HG03159 (cell line): ENCODE measurements around the gene USP53.
"Not testable (repeated sequence)": the region's sequence is repeated elsewhere in the genome, so short reads cannot be mapped to it uniquely, and the experiment has no call there.

Experiments used
- ATAC-seq: cut with Tn5 transposase; IDR thresholded peaks from one replicate; pipeline ENCODE4 v1.9.1; 2021; ENCODE audit warnings: mild to moderate bottlenecking, moderate library complexity; ENCODE audit not compliant: unreplicated experiment

The USP53 gene

GRCh38 chr4:119227690-119228089 is 15.2 kb downstream of the USP53 start:
- ATAC-seq, result no peak

DNA sequence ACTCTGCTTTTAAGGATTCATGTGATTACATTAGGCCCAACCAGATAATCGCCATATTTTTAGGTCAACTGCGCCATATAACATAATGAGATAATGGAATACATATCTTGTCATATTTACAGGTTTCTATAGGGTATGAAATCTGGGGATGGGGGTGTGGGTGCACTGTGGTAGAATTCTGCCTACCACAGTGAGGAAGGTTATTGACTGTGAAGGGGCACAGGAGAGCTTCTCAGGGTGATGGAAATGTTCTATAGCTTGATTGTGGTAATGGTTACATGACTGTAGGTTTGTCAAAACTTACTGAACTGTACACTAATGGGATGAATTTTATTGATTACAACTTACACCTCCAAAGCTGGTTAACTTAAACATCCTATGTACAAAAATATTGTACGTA is 15.9 kb downstream of the USP53 start:
- ATAC-seq, result no peak

GRCh38 chr4:119229908-119230687 is 17.6 kb downstream of the USP53 start:
- no peak for ATAC-seq

DNA sequence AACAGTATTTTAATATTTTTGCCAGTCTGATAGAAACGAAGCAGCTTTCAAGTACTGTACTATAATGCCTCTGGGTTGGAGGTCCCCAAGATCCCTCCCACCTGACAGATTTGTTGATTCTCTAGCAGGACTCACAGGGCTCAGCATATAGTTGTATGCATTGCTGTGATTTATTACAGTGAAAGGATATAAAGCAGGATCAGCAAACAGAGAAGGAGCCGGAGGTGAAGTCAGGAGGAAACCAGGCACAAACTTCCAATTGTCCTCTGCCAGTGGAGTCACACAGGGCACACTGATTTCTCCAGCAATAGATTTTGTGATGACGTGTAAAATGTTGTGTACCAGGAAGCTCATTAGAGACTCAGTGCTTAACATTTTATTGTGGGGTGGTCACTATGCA is 19.0 kb downstream of the USP53 start:
- no peak for ATAC-seq

- no peak for ATAC-seq
Observed at GRCh38 chr4:119232286-119232685, 19.8 kb downstream of the USP53 start.

GRCh38 chr4:119233191-119233590 is 20.7 kb downstream of the USP53 start:
- no peak for ATAC-seq

- no peak for ATAC-seq
Observed at GRCh38 chr4:119233750-119234149, 21.2 kb downstream of the USP53 start.

- no peak for ATAC-seq
Observed at GRCh38 chr4:119237201-119237600, 24.7 kb downstream of the USP53 start.

GRCh38 chr4:119237642-119238041 is 25.1 kb downstream of the USP53 start:
- no peak for ATAC-seq

GRCh38 chr4:119238068-119238722 is 25.7 kb downstream of the USP53 start:
- ATAC-seq, result peak; percentile 97

DNA sequence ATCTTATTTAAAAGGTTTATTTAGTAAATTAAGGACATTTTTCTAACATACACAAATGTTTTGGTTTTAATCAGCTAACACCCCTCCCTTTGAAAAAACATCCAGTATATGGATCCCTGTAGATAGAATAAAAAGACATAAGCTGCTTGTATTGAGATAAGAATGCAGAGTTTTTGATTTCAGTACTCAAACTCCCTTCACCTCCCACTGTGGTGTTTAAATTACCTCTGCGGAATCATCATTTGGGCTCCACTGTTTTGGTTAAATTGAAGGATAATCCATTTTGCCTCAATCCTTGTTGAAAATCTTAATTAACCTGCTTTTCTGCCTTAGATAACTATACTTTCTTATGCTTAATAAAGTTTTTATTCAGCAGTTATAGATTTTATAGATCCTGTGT is 27.6 kb downstream of the USP53 start:
- ATAC-seq, result no peak

- no peak for ATAC-seq
Observed at GRCh38 chr4:119240568-119240967, 28.1 kb downstream of the USP53 start.

DNA sequence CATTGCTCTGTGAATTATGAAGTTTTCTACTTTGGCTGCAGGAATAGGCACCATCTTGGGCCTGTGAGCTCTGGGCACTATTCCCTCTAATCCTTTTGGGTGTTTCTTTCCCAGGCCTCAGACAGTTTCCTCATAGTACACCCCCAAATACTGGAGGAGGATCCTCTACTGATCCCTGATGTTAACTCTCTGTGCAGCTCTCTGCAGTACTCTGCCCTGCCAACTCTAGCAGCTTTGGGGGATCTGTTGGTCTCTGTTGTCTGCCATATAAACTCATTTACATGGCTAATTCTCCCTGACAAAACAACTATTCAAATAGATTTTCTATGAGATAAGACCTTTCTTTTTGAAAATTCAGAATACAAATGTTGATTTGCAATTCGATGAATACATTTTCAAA is 29.9 kb downstream of the USP53 start:
- ATAC-seq, result no peak

GRCh38 chr4:119243868-119244267 is 31.4 kb downstream of the USP53 start:
- ATAC-seq, result no peak

- ATAC-seq, result no peak
Observed at GRCh38 chr4:119244344-119244743, 31.8 kb downstream of the USP53 start.

DNA sequence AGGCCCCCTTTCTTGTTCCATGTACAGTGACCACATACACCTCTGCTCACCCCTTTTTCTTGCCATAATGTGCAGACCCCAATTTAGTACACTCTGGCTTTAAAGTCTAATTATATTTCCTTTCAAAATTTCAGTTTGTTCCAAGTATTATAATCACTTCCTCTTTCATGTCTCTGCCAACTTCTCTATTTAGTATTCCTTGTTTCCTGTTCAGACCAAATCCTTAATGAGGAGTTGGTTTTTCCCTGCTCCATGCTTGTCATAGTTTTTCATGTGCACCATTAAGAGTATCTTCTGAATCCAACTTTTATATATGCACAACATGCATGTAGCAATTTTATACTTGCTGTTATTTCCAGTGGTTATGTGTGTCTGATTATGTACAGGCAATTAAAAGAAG is 32.3 kb downstream of the USP53 start:
- ATAC-seq, result no peak

DNA sequence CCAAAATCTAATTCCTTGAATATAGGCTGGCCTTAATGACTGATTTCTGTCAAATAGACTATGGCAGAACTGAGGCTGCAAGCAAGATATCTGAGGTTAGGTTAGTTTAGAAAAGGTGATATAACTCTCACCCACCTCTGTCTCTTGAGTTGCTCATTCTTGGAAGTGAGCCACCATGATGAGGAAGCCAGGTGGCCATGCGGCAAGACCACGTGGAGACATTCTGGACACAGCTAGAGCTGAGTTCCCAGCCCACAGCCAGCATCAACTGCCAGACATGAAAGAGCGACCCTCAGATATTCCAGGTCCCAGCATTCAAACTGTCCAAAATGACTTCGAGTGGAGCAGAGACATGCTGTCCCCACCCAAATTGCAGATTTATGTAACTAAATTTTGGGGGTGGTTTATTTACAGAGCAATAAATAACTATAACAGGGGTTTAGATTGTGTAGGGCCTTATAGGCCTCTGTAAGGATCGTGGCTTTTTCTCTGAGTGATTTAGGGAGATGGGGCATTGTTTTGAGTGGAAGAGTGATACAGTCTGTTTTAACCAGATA is 33.7 kb downstream of the USP53 start:
- no peak for ATAC-seq

- not testable (repeated sequence) for ATAC-seq
Observed at GRCh38 chr4:119251037-119251436, 38.5 kb downstream of the USP53 start.

GRCh38 chr4:119255223-119255622 is 42.7 kb downstream of the USP53 start:
- ATAC-seq, result not testable (repeated sequence)

DNA sequence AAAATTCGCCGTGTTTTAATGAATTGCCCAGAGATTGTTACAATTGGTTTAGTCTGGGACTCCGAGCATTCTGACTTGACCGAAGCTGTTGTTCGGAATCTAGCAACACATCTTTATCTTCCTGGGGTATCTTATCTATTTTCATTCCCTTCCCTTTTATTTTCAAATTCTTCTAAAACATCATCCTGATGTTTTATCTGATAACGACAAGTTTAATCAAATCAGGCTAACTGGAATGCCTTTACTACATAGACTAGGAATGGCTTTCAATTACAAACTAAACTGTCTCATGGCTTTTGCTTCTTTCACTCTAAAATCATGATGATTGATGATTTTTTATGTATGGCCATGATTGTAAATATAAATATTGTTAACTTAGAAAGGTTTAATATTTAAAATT is 48.0 kb downstream of the USP53 start:
- ATAC-seq, result no peak

DNA sequence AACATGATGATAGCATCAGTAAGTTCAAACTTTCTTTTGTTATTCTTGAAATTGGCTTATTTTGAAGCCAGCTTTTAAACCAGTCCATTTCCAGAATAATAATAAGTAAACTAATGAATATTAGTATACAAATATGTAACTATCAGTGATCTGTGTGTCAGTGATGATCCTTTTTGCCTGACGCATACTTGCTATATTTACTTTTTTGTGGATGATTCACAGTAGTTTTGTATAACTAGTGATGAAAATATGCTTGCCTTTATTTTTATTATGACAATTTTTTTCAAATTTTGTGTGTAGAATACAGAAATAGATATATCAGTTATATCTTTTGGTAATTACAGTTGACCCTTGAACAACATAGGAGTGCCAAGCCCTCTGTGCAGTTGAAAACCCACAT is 49.5 kb downstream of the USP53 start:
- ATAC-seq, result no peak

GRCh38 chr4:119264743-119265142 is 52.2 kb downstream of the USP53 start:
- ATAC-seq, result no peak
